IMR-90 (cell line): ENCODE data around the gene RAP1A.

ENCODE experiments used
- CEBPB ChIP-seq: IDR thresholded peaks from 2 replicates; pipeline ENCODE4 v1.6.1; 2012; ENCODE audit warnings: low read depth, low read length, improper control_type of control experiment
- MAFK ChIP-seq: IDR thresholded peaks from 2 replicates; pipeline ENCODE4 v1.6.1; 2012; ENCODE audit warnings: low read depth, low read length, improper control_type of control experiment
- POLR2A ChIP-seq: IDR thresholded peaks from 2 replicates; pipeline ENCODE4 v1.6.1; 2012; ENCODE audit warnings: mild to moderate bottlenecking, low read depth, low read length
- RFX5 ChIP-seq: IDR thresholded peaks from 2 replicates; pipeline ENCODE4 v1.8.0; 2012; ENCODE audit warnings: low read depth, mild to moderate bottlenecking, low read length, moderate library complexity
- TF ChIP-seq, protein P1 (sequence below): conservative IDR thresholded peaks from 2 replicates; pipeline ENCODE4 v1.5.1; 2012; ENCODE audit warnings: mild to moderate bottlenecking, low read depth, low read length, improper control_type of control experiment
- TF ChIP-seq, protein P2 (sequence below): fragments of 150-350 bp; IDR thresholded peaks from 2 replicates; pipeline ENCODE4 v1.6.1; 2017; ENCODE audit warnings: mild to moderate bottlenecking, antibody characterized with exemption, low read length, low read depth

DNA sequence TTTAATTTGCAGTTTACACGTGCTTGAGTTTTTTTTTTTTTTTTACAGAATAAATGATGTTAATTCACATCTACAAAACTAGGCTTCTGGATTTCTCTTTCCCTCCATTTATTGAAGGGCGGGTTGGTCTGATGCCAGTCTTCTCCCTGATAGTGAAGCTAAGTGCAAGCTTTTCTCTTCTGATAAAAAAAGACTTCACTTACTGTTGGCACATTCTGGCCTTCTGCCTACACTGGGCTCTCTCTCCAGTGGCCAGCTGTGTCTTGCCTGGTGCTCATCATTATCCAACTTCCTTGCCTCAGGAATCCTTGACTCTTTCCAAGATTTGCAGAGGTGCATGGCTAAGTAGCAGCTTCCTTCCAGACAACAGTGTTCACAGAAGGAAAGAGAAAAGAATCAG lies 7.6 kb upstream of the RAP1A start:
- TF ChIP-seq, protein P1, sequence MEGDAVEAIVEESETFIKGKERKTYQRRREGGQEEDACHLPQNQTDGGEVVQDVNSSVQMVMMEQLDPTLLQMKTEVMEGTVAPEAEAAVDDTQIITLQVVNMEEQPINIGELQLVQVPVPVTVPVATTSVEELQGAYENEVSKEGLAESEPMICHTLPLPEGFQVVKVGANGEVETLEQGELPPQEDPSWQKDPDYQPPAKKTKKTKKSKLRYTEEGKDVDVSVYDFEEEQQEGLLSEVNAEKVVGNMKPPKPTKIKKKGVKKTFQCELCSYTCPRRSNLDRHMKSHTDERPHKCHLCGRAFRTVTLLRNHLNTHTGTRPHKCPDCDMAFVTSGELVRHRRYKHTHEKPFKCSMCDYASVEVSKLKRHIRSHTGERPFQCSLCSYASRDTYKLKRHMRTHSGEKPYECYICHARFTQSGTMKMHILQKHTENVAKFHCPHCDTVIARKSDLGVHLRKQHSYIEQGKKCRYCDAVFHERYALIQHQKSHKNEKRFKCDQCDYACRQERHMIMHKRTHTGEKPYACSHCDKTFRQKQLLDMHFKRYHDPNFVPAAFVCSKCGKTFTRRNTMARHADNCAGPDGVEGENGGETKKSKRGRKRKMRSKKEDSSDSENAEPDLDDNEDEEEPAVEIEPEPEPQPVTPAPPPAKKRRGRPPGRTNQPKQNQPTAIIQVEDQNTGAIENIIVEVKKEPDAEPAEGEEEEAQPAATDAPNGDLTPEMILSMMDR: no peak
- no peak for TF ChIP-seq RFX5
- TF ChIP-seq POLR2A: no peak
- TF ChIP-seq CEBPB: no peak
- no peak for TF ChIP-seq MAFK
- TF ChIP-seq, protein P2, sequence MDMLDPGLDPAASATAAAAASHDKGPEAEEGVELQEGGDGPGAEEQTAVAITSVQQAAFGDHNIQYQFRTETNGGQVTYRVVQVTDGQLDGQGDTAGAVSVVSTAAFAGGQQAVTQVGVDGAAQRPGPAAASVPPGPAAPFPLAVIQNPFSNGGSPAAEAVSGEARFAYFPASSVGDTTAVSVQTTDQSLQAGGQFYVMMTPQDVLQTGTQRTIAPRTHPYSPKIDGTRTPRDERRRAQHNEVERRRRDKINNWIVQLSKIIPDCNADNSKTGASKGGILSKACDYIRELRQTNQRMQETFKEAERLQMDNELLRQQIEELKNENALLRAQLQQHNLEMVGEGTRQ: no peak
